Activated CD4-positive, alpha-beta T cell treated with anti-CD3 and anti-CD28 coated beads for 4 hours (primary cell): ENCODE data around the gene PHF2.

Experiments
- DNase-seq, 2 donors: peaks; one replicate each; pipeline ENCODE4 v3.0.0-alpha.2; 2020

PHF2 gene

DNA sequence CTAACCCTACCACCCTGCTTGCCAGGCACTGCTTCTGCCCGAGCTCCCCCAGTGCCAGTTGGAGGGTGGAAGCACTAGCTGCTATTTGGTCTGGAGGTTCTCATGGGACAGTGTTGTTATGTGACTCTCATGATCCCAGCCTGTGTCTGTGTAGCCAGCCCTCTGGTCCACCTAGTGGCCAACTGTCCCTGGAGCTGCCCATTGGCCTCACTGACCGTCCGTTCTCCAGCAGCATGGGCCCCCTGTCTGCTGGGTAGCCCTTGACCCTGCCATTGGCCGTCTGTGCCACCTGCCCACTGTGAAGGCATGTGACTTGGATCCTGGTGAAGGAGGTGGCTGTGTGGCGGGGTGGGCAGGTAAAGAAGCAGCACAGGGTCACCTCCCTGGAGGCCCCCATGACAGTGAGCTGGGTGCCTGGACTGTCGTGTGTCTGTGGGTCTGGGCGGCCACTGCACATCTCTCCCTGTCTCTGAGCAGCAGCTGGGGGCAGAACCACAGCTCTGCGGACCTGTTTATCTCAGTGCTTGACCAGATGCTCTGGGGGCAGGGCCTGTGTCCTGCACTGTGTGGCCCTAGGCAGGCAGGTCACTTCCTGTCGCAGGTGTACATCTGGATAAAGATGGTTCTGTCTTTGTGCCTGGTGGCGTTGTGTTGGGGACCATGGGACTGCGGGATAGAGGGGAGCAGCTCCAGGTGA is 11.4 kb downstream of the PHF2 start:
- no peak for DNase-seq

- no peak for DNase-seq
Measured at GRCh38 chr9:93588641-93589609, 12.5 kb downstream of the PHF2 start.

DNA sequence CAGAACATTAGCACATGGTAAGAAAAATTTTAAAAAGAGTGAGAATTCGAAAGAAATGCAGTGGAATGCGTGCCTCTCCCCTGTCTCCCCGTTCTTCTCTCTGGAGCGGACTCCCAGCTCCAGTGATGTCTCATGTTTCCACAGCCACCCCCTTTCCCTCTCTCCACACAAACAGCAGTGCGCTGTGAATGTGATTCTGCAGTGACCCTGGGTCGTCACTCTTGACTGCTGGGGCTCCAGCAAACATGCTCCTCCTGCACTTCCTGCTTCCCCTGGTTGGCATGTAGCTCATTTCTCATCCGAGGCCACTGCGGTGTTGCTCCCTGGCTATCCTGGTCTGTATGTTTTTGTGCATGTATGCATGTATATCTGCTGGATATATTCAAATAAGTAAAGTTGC is 13.3 kb downstream of the PHF2 start:
- DNase-seq: no peak

DNA sequence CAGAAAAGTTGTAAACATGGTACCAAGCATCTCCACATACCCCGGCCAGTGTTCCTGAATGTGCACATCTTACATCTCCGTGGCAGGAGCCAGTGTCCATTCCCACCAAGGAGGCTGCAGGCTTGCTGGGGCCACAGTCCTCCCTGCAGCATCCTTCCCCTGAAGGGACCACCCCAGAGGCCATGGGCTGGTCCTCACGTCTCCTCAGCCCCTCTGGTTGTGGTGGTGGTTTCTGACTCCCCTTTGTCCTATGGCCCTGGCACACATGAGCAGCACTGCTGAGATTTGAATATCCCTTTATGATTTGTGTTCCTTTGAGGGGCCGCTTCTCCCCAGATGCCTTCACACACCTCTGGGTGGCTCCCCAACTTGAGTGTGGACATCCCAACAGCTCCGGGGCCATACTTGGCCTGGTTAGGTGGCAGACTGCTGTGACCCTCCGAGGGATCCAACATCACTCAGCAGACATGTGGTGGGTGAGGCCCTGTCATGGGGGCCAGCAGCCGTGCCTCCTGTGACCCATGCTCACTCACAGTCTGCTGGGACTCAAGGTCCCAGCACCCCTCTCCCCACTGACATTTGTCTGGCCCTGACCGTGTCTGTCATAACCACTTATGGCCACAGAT is 14.3 kb downstream of the PHF2 start:
- no peak for DNase-seq

- DNase-seq: no peak
Measured at GRCh38 chr9:93591301-93592007, 15.1 kb downstream of the PHF2 start.

DNA sequence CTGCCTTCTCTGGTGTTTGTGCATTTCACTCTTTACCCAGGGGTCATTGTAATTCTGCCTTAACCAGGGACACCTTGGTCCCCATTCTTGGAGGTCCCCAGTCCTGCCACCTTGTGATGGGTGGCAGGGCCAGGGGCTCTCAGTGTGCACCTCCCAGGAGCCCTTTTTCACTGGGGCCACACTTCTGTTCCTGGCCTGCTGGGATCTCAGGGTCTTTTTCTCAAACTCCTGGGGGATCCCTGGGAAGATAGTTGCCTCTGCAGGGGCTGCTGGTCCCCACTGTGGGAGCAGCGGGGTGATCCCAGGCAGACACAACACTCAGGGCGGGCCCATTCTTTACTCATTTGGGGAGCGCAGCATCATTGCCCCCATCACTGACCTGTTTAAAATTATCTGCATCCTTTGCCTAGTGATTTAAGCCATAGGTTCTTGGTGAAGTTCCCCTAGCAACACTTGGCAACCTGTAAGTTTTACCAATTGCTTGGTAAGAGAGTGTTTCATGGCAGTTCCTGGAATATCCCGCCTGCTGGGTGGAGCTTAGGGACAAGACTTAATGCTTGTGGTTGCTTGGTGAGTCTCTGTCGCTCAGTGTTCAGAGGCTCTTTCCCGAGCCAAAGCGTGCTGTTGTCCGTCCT is 15.7 kb downstream of the PHF2 start:
- DNase-seq: no peak

GRCh38 chr9:93592643-93593021 is 16.2 kb downstream of the PHF2 start:
- DNase-seq: no peak

GRCh38 chr9:93593144-93593658 is 16.8 kb downstream of the PHF2 start:
- DNase-seq: no peak

GRCh38 chr9:93594041-93594756 is 17.8 kb downstream of the PHF2 start:
- DNase-seq: no peak

DNA sequence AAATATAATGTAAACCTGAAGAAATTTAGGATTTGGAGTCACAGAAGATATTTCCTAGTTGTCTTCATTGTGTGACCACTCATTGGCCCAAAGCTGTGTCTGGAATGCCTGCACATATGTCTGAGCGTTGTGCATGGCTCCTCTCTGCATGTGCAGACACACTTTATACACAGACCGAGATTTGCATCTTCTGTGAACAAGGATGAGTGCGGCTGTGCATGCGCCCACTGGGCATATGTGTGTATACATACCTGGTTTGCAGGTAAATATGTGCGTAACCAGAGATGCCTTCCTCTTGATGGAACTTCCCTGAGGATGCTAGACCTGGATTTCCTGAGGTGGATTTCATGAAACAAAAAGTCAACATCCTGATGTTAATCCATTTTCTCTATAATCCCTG is 19.1 kb downstream of the PHF2 start:
- no peak for DNase-seq

DNA sequence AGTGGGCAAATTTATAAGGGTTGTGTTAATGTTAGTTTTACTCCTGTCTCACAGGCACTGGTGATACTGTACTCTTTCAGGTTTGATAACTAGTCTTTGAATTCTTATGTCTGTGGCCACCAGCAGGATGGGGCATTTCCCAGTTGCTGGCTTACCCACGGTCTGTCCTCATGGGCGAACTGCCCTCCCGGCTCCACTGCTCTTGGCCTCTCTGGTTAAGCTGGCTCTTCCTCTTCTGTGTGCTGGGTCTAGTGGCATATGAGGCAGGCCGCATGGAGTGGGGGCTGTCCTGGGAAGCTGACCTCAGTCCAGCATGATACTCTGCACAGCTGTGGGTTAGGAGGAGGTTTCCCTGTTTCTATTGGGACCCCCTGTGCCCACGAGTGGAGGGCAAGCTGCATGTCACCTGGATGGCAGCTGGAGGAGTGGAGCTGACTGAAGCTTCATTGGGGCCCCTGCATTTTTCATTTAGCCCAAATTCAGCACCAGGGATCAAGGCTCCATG is 19.5 kb downstream of the PHF2 start:
- no peak for DNase-seq

DNA sequence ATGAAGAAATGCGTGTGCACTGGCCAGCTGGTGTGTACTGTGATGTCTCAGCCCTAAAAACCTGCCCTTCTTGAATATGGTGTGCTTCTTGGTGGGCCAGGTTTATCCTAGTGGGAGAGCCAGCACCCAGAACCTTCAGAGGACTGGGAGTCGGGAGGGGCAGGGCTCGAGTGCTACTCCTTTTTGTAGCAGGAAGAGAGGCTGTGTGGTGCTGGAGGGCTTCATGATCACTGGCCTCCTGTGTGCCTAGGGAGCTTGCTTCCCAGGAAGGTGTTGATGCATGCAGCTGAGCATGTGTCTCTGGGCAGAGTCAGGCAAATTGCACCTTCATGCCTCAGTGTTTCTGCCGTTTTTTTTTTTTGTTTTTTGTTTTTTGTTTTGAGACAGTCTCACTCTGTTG is 20.0 kb downstream of the PHF2 start:
- DNase-seq: no peak

- no peak for DNase-seq
Measured at GRCh38 chr9:93597142-93597706, 20.8 kb downstream of the PHF2 start.

GRCh38 chr9:93597871-93598646 is 21.7 kb downstream of the PHF2 start:
- DNase-seq: no peak

GRCh38 chr9:93598647-93599241 is 22.4 kb downstream of the PHF2 start:
- DNase-seq: no peak

DNA sequence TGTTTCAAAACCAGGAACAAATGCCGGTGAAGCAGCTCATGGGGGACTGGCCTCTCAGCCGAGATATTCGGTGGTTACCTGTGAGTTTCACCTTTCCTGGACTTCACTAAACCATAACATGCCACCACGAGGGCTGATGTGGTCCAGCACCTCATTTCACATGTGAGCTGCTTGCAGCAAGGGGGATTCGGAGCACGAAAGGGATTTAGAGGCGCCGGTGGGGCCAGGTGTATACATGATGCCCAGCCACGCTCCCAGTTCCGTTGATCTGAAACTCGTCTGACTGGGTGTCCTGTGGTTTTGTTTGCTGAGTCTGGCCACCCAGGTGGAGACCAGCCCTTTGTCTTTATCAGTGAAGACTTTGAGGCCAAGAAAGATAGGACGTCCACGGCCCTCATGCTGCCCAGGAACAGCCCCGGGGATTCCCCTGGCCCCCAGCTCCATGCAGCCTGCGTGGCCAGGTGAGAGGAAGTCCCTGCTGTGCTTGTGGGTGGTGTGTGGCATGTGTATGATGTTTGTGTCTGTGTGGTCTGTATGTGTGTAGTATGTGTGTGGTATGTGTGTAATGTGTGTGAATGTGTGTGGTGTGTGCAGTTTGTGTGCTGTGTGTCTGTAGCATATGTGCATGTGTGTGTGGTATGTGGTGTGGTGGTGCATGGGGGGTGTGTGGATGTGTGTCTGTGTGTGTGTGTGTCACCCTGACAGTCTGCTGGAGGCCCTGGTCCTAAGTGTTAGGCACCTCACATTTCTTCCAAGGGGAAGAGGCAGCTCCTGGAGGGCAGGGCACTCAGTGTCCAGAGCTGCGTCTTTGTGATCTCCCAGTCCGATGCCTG is 23.4 kb downstream of the PHF2 start:
- DNase-seq: no peak

- no peak for DNase-seq
Measured at GRCh38 chr9:93600504-93600903, 24.1 kb downstream of the PHF2 start.

GRCh38 chr9:93601063-93601462 is 24.7 kb downstream of the PHF2 start:
- no peak for DNase-seq

DNA sequence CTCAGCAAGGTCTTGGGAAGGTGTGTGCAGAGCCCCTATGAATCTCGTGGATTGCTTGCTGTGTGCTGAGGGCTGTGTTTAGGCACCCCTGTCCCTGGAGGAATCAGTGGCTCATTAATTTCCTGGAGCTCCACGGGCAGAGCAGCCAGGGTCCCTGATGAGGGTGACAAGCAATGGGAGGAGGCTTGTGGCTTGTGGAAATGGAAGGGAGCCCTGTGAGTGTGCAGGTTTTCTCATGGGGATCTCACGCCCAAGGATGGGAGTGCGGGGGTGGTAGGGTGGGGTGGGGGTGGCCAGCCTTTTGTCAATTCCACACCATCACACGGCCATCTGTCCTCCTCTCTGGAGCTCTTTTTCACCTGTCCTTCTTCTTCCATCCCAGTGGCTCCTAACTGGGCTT is 25.3 kb downstream of the PHF2 start:
- DNase-seq: no peak
